Activated CD8-positive, alpha-beta T cell treated with anti-CD3 and anti-CD28 coated beads for 36 hours (primary cell): ENCODE measurements around the gene MIPOL1. TPM values are rescaled to one million over a fixed set of nuclear protein-coding genes. Genes with fewer than 3 reads are reported as not detected.

Source experiments
- ATAC-seq: fragments of 200-7000 bp; cut with Tn5 transposase; one replicate; pipeline ENCODE4 v1.10.0; 2021; ENCODE audit warnings: mild to moderate bottlenecking, moderate library complexity
- CTCF ChIA-PET: fragments of 350-600 bp; sonication (Branson Sonifier 250); formaldehyde crosslinking; loops from one replicate; lab custom pipeline; 2021; ENCODE audit warnings: antibody characterized with exemption; lab: Charles Lee
- POLR2A ChIA-PET: fragments of 350-600 bp; sonication (Branson Sonifier 250); formaldehyde crosslinking; loops from one replicate; lab custom pipeline; 2021; ENCODE audit warnings: antibody characterized with exemption; lab: Charles Lee
- DNase-seq: peaks from one replicate; pipeline ENCODE4 v3.0.0-alpha.2; 2020
- H3K27ac Mint-ChIP-seq: one replicate; pipeline ENCODE4 v1.8.0; 2021; ENCODE audit warnings: mild to moderate bottlenecking, mixed read lengths
- H3K27me3 Mint-ChIP-seq: one replicate; pipeline ENCODE4 v1.8.0; 2021; ENCODE audit warnings: mixed read lengths
- H3K36me3 Mint-ChIP-seq: one replicate; pipeline ENCODE4 v1.8.0; 2021; ENCODE audit warnings: low read depth, mixed read lengths
- H3K4me1 Mint-ChIP-seq: one replicate; pipeline ENCODE4 v1.8.0; 2021; ENCODE audit warnings: low read depth, mixed read lengths
- H3K4me3 Mint-ChIP-seq: one replicate; pipeline ENCODE4 v1.8.0; 2021; ENCODE audit warnings: mild to moderate bottlenecking, moderate library complexity, mixed read lengths
- H3K9me3 Mint-ChIP-seq: one replicate; pipeline ENCODE4 v1.8.0; 2021; ENCODE audit warnings: mixed read lengths
- CTCF ChIP-seq: fragments of 200-600 bp; IDR thresholded peaks from one replicate; pipeline ENCODE4 v1.8.0; 2022; ENCODE audit warnings: antibody characterized with exemption, mild to moderate bottlenecking
- intact Hi-C: fragments of 100-400 bp; cut with micrococcal nuclease; formaldehyde crosslinking; loops from one replicate; pipeline ENCODE4 v1.10.0; 2022
- total RNA-seq, 2 experiments: library from RNA; stranded (reverse); gene quantifications; one replicate each; pipeline ENCODE4 v1.2.3, GENCODE V29; 2021

The MIPOL1 gene
- total RNA-seq, 2 experiments from 2014 or later, result not detected

- H3K27ac Mint-ChIP-seq, result no peak overlapping the region
- H3K4me3 Mint-ChIP-seq, result no peak overlapping the region
- POLR2A ChIA-PET, result no interaction called here
- H3K9me3 Mint-ChIP-seq, result no peaks in the 10 kb centered on the region
- ATAC-seq (no peak), DNase-seq (no peak)
- H3K4me1 Mint-ChIP-seq, result no peaks in the 10 kb centered on the region
- intact Hi-C loops, result no loop called here
- no peaks in the 10 kb centered on the region for H3K36me3 Mint-ChIP-seq
- no peak for TF ChIP-seq CTCF
- no peaks in the 10 kb centered on the region for H3K27me3 Mint-ChIP-seq
- CTCF ChIA-PET, result no interaction called here
These were observed 238.8 kb downstream of the MIPOL1 start for GRCh38 chr14:37436519-37436918.

GRCh38 chr14:37437490-37437889 lies 239.8 kb downstream of the MIPOL1 start:
- H3K27ac Mint-ChIP-seq, result no peak overlapping the region
- POLR2A ChIA-PET, result no interaction called here
- ATAC-seq (no peak), DNase-seq (no peak)
- no peaks in the 10 kb centered on the region for H3K4me1 Mint-ChIP-seq
- CTCF ChIA-PET, result no interaction called here
- no peaks in the 10 kb centered on the region for H3K9me3 Mint-ChIP-seq
- TF ChIP-seq CTCF, result no peak
- intact Hi-C loops, result no loop called here
- no peaks in the 10 kb centered on the region for H3K27me3 Mint-ChIP-seq
- H3K36me3 Mint-ChIP-seq, result no peaks in the 10 kb centered on the region
- no peak overlapping the region for H3K4me3 Mint-ChIP-seq

GRCh38 chr14:37438444-37438843 lies 240.7 kb downstream of the MIPOL1 start:
- ATAC-seq (no peak), DNase-seq (no peak)
- TF ChIP-seq CTCF, result no peak
- H3K36me3 Mint-ChIP-seq, result no peaks in the 10 kb centered on the region
- no peak overlapping the region for H3K27ac Mint-ChIP-seq
- no peaks in the 10 kb centered on the region for H3K4me1 Mint-ChIP-seq
- no peaks in the 10 kb centered on the region for H3K27me3 Mint-ChIP-seq
- no peak overlapping the region for H3K4me3 Mint-ChIP-seq
- ChIA-PET CTCF (no interaction called here), POLR2A (no interaction called here)
- no peaks in the 10 kb centered on the region for H3K9me3 Mint-ChIP-seq
- intact Hi-C loops, result no loop called here

GRCh38 chr14:37443461-37443860 lies 245.7 kb downstream of the MIPOL1 start:
- CTCF ChIA-PET, result no interaction called here
- intact Hi-C loops, result no loop called here
- no peak overlapping the region for H3K27ac Mint-ChIP-seq
- no peak for DNase-seq
- ATAC-seq, result no peak
- no peaks in the 10 kb centered on the region for H3K27me3 Mint-ChIP-seq
- H3K9me3 Mint-ChIP-seq, result peaks cover under 1% of the 10 kb centered on the region
- H3K4me1 Mint-ChIP-seq, result no peaks in the 10 kb centered on the region
- no peaks in the 10 kb centered on the region for H3K36me3 Mint-ChIP-seq
- POLR2A ChIA-PET, result no interaction called here
- no peak overlapping the region for H3K4me3 Mint-ChIP-seq
- TF ChIP-seq CTCF, result no peak

GRCh38 chr14:37447883-37448391 lies 250.2 kb downstream of the MIPOL1 start:
- H3K9me3 Mint-ChIP-seq, result peaks cover 6% of the 10 kb centered on the region
- H3K4me3 Mint-ChIP-seq, result no peak overlapping the region
- intact Hi-C loops, result no loop called here
- POLR2A ChIA-PET, result no interaction called here
- no peak for DNase-seq
- CTCF ChIA-PET, result no interaction called here
- TF ChIP-seq CTCF, result no peak
- H3K27me3 Mint-ChIP-seq, result no peaks in the 10 kb centered on the region
- no peaks in the 10 kb centered on the region for H3K4me1 Mint-ChIP-seq
- no peak for ATAC-seq
- no peak overlapping the region for H3K27ac Mint-ChIP-seq
- no peaks in the 10 kb centered on the region for H3K36me3 Mint-ChIP-seq
